Testis (tissue), 3 donors: ENCODE data around the gene SRR. TPM values are rescaled to one million over a fixed set of nuclear protein-coding genes. Genes with fewer than 3 reads are reported as not detected.

Source experiments
- DNase-seq: peaks from one replicate; pipeline ENCODE4 v3.0.0-alpha.2; 2019
- H3K27ac ChIP-seq, 2 donors: fragments of 200-600 bp; sonication (generic); one replicate each; pipeline ENCODE4 v1.5.1; 2019
- H3K27me3 ChIP-seq: fragments of 200-600 bp; sonication (generic); one replicate; pipeline ENCODE4 v1.5.1; 2019
- H3K36me3 ChIP-seq: fragments of 200-600 bp; sonication (generic); one replicate; pipeline ENCODE4 v1.5.1; 2017; ENCODE audit warnings: low read depth; ENCODE audit errors: missing control alignments
- H3K4me1 ChIP-seq: fragments of 200-600 bp; sonication (generic); one replicate; pipeline ENCODE4 v1.5.1; 2019
- H3K4me3 ChIP-seq, 2 donors: fragments of 200-600 bp; sonication (generic); one replicate each; pipeline ENCODE4 v1.5.1; 2017 to 2019
- H3K9me3 ChIP-seq: fragments of 200-600 bp; sonication (generic); one replicate; pipeline ENCODE4 v1.5.1; 2017
- POLR2A ChIP-seq: fragments of 450-650 bp; IDR thresholded peaks from one replicate; pipeline ENCODE4 v1.6.1; 2017; ENCODE audit warnings: antibody characterized with exemption, mild to moderate bottlenecking, moderate library complexity
- WGBS, 2 donors: methylation state at CpG; one replicate each; pipeline ENCODE4 v1.1.5; 2018; 5-methylcytosine and 5-hydroxymethylcytosine counted together
- intact Hi-C: fragments of 100-400 bp; cut with DNase I; formaldehyde crosslinking; loops from one replicate; pipeline ENCODE4 v1.15.1; 2023; ENCODE audit warnings: low total_unique reads
- polyA plus RNA-seq: library from polyadenylated mRNA; stranded (reverse); fragments of 350-450 nt; fragmentation: Illumina TruSeq; extraction: RNeasy Lipid Tissue Mini Kit (QIAGEN cat#74804); gene quantifications from one replicate; pipeline ENCODE4 v1.2.3, GENCODE V29; 2014; ENCODE audit warnings: low read depth, low replicate concordance; ENCODE audit not compliant: insufficient read depth
- total RNA-seq, 2 donors: library from RNA; depleted of rRNA; stranded (reverse); fragments of >200 nt; gene quantifications; one replicate each; pipeline ENCODE4 v1.2.3, GENCODE V29; 2016
- TF ChIP-seq, protein P1 (sequence below), 3 experiments: fragments of 450-650 bp in 2 of 3; fragments of 200-600 bp in 1 of 3; sonication (generic) in 1 of 3; IDR thresholded peaks; one replicate each; pipeline ENCODE4 v1.5.1; 2016 to 2019; ENCODE audit warnings: antibody characterized with exemption in 3 of 3, mild to moderate bottlenecking in 2 of 3, moderate library complexity in 1 of 3

The SRR gene
- total and polyA plus RNA-seq, 3 donors from 2014 or later, result 14.2 to 16.9 (median 16.1) TPM

DNA sequence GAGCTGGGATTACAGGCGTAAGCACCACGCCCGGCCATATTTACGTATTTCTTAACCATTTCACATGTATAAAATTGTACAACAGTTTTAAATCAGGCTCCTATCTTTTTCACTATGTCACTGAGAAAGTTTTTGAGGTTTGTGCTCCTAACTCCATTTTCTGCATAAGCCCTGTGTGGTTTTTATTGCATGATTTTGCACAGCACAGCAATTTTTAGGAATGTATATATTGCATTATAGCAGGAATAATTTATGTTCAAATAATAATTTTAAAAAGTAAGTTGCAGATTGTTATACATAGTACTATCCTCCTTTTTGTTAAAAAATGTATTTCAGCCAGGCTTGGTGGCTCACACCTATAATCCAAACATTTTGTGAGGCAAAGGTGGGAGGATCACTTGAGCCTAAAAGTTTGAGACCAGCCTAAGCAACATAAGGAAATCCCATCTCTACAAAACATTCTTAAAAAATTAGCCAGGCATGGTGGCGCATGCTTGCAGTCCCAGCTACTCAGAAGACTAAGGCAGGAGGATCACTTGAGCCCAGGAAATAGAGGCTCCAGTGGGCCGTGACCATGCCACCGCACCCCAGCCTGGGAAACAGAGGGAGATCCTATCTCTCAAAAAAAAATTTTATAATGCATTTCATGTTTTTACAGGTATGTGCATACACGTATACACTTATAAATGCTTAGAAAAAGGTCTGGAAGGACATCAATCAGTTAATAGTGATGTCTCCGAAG is 26.1 kb upstream of the SRR start:
- Histone ChIP-seq H3K4me3 (no peak overlapping the region), H3K36me3 (no peaks in the 10 kb centered on the region), H3K9me3 (no peaks in the 10 kb centered on the region), H3K27me3 (no peaks in the 10 kb centered on the region), H3K27ac (no peak overlapping the region), H3K4me1 (no peaks in the 10 kb centered on the region)
- intact Hi-C loops, result no loop called here
- 95 to 98% methylated on average over 9 of the region's 9 CpGs for WGBS, 2 donors
- DNase-seq, result no peak
- TF ChIP-seq, protein P1, sequence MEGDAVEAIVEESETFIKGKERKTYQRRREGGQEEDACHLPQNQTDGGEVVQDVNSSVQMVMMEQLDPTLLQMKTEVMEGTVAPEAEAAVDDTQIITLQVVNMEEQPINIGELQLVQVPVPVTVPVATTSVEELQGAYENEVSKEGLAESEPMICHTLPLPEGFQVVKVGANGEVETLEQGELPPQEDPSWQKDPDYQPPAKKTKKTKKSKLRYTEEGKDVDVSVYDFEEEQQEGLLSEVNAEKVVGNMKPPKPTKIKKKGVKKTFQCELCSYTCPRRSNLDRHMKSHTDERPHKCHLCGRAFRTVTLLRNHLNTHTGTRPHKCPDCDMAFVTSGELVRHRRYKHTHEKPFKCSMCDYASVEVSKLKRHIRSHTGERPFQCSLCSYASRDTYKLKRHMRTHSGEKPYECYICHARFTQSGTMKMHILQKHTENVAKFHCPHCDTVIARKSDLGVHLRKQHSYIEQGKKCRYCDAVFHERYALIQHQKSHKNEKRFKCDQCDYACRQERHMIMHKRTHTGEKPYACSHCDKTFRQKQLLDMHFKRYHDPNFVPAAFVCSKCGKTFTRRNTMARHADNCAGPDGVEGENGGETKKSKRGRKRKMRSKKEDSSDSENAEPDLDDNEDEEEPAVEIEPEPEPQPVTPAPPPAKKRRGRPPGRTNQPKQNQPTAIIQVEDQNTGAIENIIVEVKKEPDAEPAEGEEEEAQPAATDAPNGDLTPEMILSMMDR (IDR thresholded peaks at IDR 0.05), result no peak
- TF ChIP-seq POLR2A, result no peak

DNA sequence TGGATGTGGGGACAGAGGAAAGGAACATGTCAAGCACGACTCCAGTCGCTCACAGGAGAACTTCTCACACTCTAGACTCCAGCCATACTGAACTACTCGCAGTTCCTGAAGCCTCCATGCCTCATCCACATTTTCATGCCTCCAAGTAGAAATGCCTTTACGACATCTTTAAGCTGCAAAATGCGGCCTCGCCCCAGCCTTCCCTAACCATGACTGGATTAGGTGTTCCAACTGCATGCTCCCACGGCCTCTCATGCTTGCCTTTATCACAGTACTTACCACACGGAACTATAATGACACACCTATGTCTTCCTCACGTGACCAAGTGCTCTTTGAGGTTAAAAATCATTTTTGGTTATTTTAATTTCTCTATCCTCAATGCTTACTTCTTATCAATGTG is 24.0 kb upstream of the SRR start:
- no peaks in the 10 kb centered on the region for H3K36me3 ChIP-seq
- H3K27me3 ChIP-seq, result no peaks in the 10 kb centered on the region
- no peak overlapping the region for H3K4me3 ChIP-seq
- H3K27ac ChIP-seq, result no peak overlapping the region
- H3K4me1 ChIP-seq, result no peaks in the 10 kb centered on the region
- intact Hi-C loops, result no loop called here
- TF ChIP-seq, protein P1 (IDR thresholded peaks at IDR 0.05), result no peak
- no peak for TF ChIP-seq POLR2A
- no peaks in the 10 kb centered on the region for H3K9me3 ChIP-seq
- no peak for DNase-seq
- 90% methylated on average over 9 of the region's 9 CpGs for WGBS, 2 donors

DNA sequence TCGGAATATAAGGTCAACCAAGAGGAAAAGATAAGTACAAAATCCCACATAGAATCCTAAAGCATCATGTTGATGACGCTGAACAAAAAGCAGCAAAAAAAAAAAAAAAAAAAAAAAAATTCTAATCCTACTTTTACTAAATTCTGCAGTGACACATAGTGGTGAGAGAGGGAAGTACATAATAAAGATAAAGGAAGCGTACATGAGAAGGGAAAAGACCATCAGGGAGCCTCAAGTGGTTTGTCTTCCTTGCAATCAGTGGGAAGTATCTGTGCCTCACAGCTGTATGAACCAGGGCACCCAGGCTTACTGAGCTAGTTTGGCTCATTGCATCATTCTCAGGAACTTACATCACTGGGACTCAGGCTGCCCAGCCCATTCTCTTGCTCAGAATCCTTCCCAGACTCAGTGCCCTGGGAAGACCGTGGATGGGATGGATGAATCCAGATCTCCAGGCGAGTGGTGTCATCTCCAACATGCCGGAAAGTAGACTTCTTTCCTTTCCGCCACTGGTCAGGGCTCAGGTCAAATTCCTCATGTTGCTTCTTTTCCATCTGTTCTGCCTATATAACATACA is 21.4 kb upstream of the SRR start:
- Histone ChIP-seq H3K4me3 (no peak overlapping the region), H3K9me3 (no peaks in the 10 kb centered on the region), H3K4me1 (no peaks in the 10 kb centered on the region), H3K36me3 (no peaks in the 10 kb centered on the region), H3K27me3 (no peaks in the 10 kb centered on the region), H3K27ac (no peak overlapping the region)
- intact Hi-C loops, result loop anchor here (2.0 kb wide), 1 partner anchor 38 kb away; no protein-coding TSS in a partner anchor
- 64 to 71% methylated on average over 7 of the region's 7 CpGs for WGBS, 2 donors
- TF ChIP-seq POLR2A, result no peak
- TF ChIP-seq, protein P1 (IDR thresholded peaks at IDR 0.05), result peak; percentile 24 to 75 (median 46)
- DNase-seq, result no peak

DNA sequence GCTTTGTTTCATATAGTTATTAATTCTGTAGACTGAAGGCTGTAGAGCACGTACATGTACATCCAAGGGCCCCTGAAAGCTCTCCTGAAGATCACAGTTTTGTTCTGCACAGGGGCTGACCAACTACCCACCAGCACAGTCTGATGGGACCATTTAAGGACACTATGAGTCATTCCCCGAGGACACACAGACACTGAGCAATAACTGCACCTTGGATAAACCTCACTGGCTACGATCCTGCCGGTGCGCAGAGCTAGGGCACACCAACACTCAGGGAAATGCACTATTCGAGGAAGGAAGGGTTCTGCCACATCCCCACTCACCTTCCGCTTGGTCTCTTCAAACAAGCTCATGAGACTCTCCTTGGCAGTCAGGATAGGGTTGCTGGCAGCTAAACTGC is 20.4 kb upstream of the SRR start:
- Histone ChIP-seq H3K27ac (no peak overlapping the region), H3K27me3 (no peaks in the 10 kb centered on the region), H3K9me3 (no peaks in the 10 kb centered on the region), H3K36me3 (no peaks in the 10 kb centered on the region), H3K4me1 (no peaks in the 10 kb centered on the region), H3K4me3 (no peak overlapping the region)
- no peak for DNase-seq
- WGBS, 2 donors, result 86 to 89% methylated on average over 7 of the region's 7 CpGs
- intact Hi-C loops, result loop anchor here (2.0 kb wide), 1 partner anchor 39 kb away; no protein-coding TSS in a partner anchor
- no peak for TF ChIP-seq POLR2A
- TF ChIP-seq, protein P1 (IDR thresholded peaks at IDR 0.05), result no peak
